GM12878 (cell line): Measurements from ENCODE around the gene NAT14. TPM values are rescaled to one million over a fixed set of nuclear protein-coding genes. Genes with fewer than 3 reads are reported as not detected.

ENCODE experiments used
- CREB1 ChIP-seq: IDR thresholded peaks from 2 replicates; pipeline ENCODE4 v1.6.1; 2012; ENCODE audit warnings: low read depth, mild to moderate bottlenecking, inconsistent platforms
- WRNIP1 ChIP-seq: IDR thresholded peaks from 2 replicates; pipeline ENCODE4 v1.6.1; 2011; ENCODE audit warnings: low read depth, low read length, improper control_type of control experiment, borderline replicate concordance
- ZBTB4 ChIP-seq: fragments of 450-650 bp; formaldehyde crosslinking; IDR thresholded peaks from 2 replicates; pipeline ENCODE4 v1.4.0; 2022; ENCODE audit warnings: mild to moderate bottlenecking, moderate library complexity
- ZNF687 ChIP-seq: fragments of 450-650 bp; IDR thresholded peaks from 2 replicates; pipeline ENCODE4 v1.6.1; 2017; ENCODE audit warnings: mild to moderate bottlenecking, moderate library complexity
- polyA plus RNA-seq, 11 experiments: library from polyadenylated mRNA; depleted of rRNA in 4 of 11; unstranded in 6 of 11; stranded (reverse) in 5 of 11; fragments of >200 nt; fragmentation: Nextera tagmentation in 4 of 11; fragmentation: Illumina TruSeq in 1 of 11; extraction: Ambion mirVana in 4 of 11; extraction: Trizol in 1 of 11; gene quantifications; 1 replicate in 1 of 11; 2 replicates in 10 of 11; pipeline versions ENCODE4 v1.2.1 to v1.2.3, GENCODE V29; 2011 to 2016; ENCODE audit warnings: inconsistent platforms in 2 of 11, missing spikeins in 2 of 11, low read depth in 1 of 11
- total RNA-seq, 4 experiments: library from RNA; depleted of rRNA in 3 of 4; stranded (reverse); fragments of >200 nt in 3 of 4; fragmentation: Illumina TruSeq in 1 of 4; extraction: Trizol in 1 of 4; gene quantifications; 2 replicates each; pipeline versions ENCODE4 v1.2.1 to v1.2.3, GENCODE V29; 2013 to 2021
- TF ChIP-seq, protein P1 (sequence below): IDR thresholded peaks from 2 replicates; pipeline ENCODE4 v1.6.1; 2012; ENCODE audit warnings: low read depth, low read length, improper control_type of control experiment

The NAT14 gene
- total and polyA plus RNA-seq, 10 of the 15 experiments (the other 5 are each of a cell fraction or from before 2014, with no cell fraction given) = 0.87 to 23.6 (median 9.7) TPM

GRCh38 chr19:55498246-55498840 is 13.4 kb downstream of the NAT14 start (continued):
- TF ChIP-seq ZBTB4 (CRISPR knock-in tag) (no peak), WRNIP1 (no peak), CREB1 (no peak), ZNF687 (no peak)
- TF ChIP-seq, protein P1, sequence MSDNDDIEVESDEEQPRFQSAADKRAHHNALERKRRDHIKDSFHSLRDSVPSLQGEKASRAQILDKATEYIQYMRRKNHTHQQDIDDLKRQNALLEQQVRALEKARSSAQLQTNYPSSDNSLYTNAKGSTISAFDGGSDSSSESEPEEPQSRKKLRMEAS = no peak
